H4 (cell line): Measurements from ENCODE around the gene KRTAP12-4. TPM values are rescaled to one million over a fixed set of nuclear protein-coding genes. Genes with fewer than 3 reads are reported as not detected.
"Not testable (repeated sequence)": the region's sequence is repeated elsewhere in the genome, so short reads cannot be mapped to it uniquely, and the experiment has no call there.

ENCODE experiments used
- DNase-seq: peaks from one replicate; pipeline ENCODE4 v3.0.0-alpha.2; 2015; ENCODE audit warnings: low spot score
- total RNA-seq: library from RNA; depleted of rRNA; stranded (reverse); fragments of >200 nt; shearing (Covaris generic); gene quantifications from 2 replicates; pipeline ENCODE4 v1.2.3, GENCODE V29; 2014

The KRTAP12-4 gene
- total RNA-seq, 1 experiment from 2014 or later, result not detected

- DNase-seq, result no peak
Measured at GRCh38 chr21:44656868-44657267, 2.4 kb upstream of the KRTAP12-4 start.

- DNase-seq, result no peak
Measured at GRCh38 chr21:44653656-44654575, 543 bp downstream of the KRTAP12-4 start.

- no peak for DNase-seq
Measured at GRCh38 chr21:44653123-44653522, 1.3 kb downstream of the KRTAP12-4 start.

- DNase-seq, result no peak
Measured at GRCh38 chr21:44650973-44651675, 3.3 kb downstream of the KRTAP12-4 start.

GRCh38 chr21:44650265-44650972, 4.0 kb downstream of the KRTAP12-4 start:
- no peak for DNase-seq

GRCh38 chr21:44649521-44650100, 4.8 kb downstream of the KRTAP12-4 start:
- no peak for DNase-seq

- DNase-seq, result no peak
Measured at GRCh38 chr21:44648557-44649311, 5.7 kb downstream of the KRTAP12-4 start.

GRCh38 chr21:44647222-44647552, 7.3 kb downstream of the KRTAP12-4 start:
- DNase-seq, result no peak

- not testable (repeated sequence) for DNase-seq
Measured at GRCh38 chr21:44646366-44647221, 7.9 kb downstream of the KRTAP12-4 start, which contains the start of gene KRTAP10-11. TSS of gene KRTAP10-11 (plus strand) at chr21:44646414. CDS start at chr21:44646459, 45 bp downstream.

GRCh38 chr21:44644878-44645277, 9.6 kb downstream of the KRTAP12-4 start:
- no peak for DNase-seq

GRCh38 chr21:44643741-44644310, 10.6 kb downstream of the KRTAP12-4 start:
- no peak for DNase-seq

- no peak for DNase-seq
Measured at GRCh38 chr21:44640761-44641160, 13.7 kb downstream of the KRTAP12-4 start.

GRCh38 chr21:44639331-44639655, 15.2 kb downstream of the KRTAP12-4 start:
- no peak for DNase-seq

- not testable (repeated sequence) for DNase-seq
Measured at GRCh38 chr21:44638506-44639330, 15.7 kb downstream of the KRTAP12-4 start.

- not testable (repeated sequence) for DNase-seq
Measured at GRCh38 chr21:44637851-44638348, 16.6 kb downstream of the KRTAP12-4 start.

- no peak for DNase-seq
Measured at GRCh38 chr21:44637018-44637850, 17.2 kb downstream of the KRTAP12-4 start, which contains the start of gene KRTAP10-10. TSS of gene KRTAP10-10 (plus strand) at chr21:44637356. CDS start at chr21:44637418, 62 bp downstream.

- no peak for DNase-seq
Measured at GRCh38 chr21:44636209-44637017, 18.0 kb downstream of the KRTAP12-4 start.
